CD4-positive, alpha-beta T cell treated with Interleukin-15 for 4 hours (primary cell): Measurements from ENCODE around the gene HSP90AB1.

Source experiments
- DNase-seq: peaks from one replicate; pipeline ENCODE4 v3.0.0-alpha.2; 2020; ENCODE audit warnings: low spot score

HSP90AB1 gene

GRCh38 chr6:44269178-44269920, 22.4 kb downstream of the HSP90AB1 start:
- no peak for DNase-seq

- DNase-seq, result no peak
Measured at GRCh38 chr6:44269921-44270525, 23.1 kb downstream of the HSP90AB1 start, which contains the start of gene TMEM151B. TSS of gene TMEM151B (plus strand) at chr6:44270450. CDS start at chr6:44270743, 293 bp downstream.

DNA sequence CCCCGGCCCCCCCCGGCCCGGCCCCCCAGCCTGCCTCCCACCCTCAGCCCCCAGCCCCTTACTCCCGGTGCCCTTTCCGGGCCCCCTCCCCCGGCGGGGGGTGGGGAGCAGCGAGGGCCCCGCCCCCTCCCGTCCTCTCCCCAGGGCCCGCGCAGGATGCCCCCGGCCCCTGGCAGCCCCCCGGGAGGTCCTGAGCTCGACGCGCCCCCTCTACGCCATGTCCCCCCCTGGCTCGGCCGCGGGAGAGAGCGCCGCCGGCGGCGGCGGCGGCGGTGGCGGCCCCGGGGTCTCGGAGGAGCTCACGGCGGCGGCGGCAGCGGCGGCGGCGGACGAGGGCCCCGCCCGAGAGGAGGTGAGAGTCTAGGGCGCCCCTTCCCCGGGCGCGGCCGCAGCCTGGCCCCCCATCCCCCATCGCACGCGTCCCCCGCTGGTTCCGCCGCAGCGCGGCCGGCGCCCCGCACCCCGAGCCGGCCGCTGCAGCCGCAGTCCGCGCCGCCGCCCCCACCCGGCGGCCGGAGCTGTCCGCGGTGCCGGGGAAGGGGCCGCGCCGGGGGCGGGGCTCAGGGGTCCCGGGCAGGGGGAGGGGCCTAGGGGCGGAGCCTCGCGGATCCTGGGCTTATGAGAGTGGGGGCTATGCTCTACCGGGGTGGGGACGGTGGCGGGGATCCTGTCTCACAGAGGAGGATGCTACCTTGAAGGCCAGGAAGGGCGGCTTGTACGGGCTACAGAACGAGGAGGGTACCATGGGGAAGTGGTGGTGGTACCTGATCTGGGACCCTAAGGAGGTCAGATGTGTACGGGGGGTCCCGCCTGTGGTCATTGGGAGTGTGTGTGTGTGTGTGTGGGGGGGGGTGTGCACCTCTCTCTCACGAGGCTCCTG, 23.9 kb downstream of the HSP90AB1 start:
- DNase-seq, result no peak

- no peak for DNase-seq
Measured at GRCh38 chr6:44271406-44271723, 24.5 kb downstream of the HSP90AB1 start.

DNA sequence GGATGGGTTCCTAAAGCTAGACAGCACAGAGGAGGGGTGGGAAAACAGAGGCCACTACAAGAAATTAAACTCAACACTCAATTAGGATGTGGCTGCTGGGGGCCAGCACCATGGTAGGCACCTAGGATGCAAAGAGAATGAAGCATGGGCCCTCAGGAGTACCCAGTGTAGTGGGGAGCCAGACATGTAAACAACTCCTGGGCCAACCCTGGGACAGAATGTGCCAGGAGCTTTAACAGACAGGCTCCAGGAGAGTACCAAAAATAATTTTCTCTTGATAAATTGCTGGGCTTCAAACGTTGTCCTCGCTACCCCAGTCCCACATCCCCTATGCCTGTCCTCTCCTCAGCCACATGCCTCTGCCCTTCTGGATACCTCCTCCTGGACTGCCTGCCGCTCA, 25.0 kb downstream of the HSP90AB1 start:
- DNase-seq, result no peak

GRCh38 chr6:44272529-44272928, 25.6 kb downstream of the HSP90AB1 start:
- DNase-seq, result no peak

- no peak for DNase-seq
Measured at GRCh38 chr6:44272999-44273566, 26.2 kb downstream of the HSP90AB1 start.

- DNase-seq, result no peak
Measured at GRCh38 chr6:44273617-44274016, 26.7 kb downstream of the HSP90AB1 start.

DNA sequence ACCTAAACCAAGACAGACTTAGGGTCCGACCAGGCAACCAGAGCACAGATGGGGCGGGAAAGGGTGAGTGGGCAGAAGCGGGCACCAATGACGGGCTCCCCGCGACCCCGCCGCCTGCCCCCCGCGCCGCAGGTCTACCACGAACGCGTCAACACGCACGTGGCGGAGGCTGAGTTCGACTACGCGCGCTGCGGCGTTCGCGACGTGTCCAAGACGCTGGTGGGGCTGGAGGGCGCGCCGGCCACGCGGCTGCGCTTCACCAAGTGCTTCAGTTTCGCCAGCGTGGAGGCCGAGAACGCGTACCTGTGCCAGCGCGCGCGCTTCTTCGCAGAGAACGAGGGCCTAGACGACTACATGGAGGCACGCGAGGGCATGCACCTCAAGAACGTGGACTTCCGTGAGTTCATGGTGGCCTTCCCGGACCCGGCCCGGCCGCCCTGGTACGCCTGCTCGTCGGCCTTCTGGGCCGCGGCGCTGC, 28.4 kb downstream of the HSP90AB1 start:
- DNase-seq, result no peak

DNA sequence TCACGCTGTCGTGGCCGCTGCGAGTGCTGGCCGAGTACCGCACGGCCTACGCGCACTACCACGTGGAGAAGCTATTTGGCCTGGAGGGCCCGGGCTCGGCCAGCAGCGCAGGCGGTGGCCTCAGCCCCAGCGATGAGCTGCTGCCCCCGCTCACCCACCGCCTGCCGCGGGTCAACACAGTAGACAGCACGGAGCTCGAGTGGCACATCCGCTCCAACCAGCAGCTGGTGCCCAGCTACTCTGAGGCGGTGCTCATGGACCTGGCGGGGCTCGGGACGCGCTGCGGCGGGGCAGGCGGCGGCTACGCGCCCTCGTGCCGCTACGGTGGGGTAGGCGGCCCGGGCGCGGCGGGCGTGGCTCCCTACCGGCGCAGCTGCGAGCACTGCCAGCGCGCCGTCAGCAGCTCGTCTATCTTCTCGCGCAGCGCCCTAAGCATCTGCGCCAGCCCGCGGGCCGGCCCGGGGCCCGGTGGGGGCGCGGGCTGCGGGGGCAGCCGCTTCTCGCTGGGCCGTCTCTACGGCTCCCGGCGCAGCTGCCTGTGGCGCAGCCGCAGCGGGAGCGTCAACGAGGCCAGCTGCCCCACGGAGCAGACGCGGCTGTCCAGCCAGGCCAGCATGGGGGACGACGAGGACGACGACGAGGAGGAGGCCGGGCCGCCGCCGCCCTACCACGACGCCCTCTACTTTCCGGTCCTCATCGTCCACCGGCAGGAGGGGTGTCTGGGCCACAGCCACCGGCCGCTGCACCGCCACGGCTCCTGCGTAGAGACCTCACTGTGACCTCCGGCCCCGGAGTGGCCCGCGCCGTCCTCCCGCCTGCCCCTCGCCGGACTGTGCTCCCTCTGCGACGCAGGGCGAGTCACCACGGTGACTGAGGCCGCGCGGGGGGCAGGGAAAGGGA, 29.1 kb downstream of the HSP90AB1 start:
- DNase-seq, result no peak

DNA sequence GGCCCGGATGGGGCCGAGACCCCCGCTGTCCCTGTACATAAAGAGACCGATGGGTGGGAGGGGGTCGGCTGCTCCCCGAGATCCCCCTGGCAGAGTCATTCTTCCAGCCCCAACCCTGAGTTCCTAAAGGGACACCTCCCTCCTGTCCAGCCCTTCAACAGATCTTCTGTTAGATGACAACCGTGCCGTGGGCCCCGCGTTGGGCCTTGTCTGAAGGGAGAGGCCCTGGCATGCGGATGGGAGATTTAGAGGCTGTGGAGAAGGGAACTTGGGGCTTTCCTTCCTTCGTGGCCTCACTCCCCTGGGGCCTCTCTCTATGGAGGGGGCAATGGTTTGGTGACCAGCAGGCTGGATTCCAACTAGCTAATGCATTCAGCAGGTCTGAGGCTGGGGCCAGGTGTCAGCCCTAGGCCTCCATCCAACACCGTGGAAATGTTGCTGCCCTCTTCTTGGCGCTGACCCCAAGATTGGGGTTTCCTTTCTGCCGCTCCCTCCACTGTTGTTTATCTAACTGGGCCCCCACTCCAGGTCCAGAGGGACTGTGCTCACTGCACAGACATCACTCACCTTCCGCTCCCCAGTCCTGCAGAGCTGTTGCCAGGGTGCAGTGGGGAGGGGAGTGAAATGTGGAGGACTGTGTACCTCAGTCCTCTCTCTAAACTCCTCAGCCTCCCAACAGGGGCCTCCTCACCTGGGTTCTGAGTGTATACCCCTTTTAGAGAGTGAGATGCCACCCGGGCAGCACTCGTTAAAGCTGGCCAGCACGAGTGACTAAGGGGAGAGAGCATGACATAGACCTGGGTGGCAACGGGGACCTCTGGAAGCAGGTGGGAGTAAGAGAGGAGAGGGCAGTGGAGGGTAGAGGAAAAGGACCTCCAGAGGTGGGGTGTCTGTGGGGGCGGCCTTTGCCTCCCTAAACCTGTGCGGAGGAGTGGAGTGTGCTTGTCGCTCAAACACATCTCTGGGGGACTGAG, 30.1 kb downstream of the HSP90AB1 start:
- DNase-seq, result no peak

DNA sequence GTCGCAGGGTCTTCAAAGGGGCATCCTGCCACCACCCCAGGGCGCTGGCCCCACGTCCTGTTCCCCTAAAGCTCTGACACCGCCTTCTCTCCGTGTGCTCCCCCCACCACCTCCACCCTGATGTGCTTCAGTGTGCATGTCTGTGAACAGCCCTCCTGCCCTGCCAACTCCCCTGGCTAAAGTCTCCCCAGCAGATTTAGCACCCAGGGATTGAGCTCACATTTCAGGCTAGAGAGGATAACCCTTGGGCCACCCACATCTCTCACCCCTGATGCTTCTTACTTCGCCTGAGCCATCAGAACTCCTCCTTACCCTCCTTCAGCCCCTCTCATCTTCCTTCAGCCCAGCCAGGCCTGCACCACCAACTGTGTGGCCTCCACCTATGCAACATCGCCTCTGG, 30.9 kb downstream of the HSP90AB1 start:
- no peak for DNase-seq

- DNase-seq, result no peak
Measured at GRCh38 chr6:44278315-44278714, 31.4 kb downstream of the HSP90AB1 start.

DNA sequence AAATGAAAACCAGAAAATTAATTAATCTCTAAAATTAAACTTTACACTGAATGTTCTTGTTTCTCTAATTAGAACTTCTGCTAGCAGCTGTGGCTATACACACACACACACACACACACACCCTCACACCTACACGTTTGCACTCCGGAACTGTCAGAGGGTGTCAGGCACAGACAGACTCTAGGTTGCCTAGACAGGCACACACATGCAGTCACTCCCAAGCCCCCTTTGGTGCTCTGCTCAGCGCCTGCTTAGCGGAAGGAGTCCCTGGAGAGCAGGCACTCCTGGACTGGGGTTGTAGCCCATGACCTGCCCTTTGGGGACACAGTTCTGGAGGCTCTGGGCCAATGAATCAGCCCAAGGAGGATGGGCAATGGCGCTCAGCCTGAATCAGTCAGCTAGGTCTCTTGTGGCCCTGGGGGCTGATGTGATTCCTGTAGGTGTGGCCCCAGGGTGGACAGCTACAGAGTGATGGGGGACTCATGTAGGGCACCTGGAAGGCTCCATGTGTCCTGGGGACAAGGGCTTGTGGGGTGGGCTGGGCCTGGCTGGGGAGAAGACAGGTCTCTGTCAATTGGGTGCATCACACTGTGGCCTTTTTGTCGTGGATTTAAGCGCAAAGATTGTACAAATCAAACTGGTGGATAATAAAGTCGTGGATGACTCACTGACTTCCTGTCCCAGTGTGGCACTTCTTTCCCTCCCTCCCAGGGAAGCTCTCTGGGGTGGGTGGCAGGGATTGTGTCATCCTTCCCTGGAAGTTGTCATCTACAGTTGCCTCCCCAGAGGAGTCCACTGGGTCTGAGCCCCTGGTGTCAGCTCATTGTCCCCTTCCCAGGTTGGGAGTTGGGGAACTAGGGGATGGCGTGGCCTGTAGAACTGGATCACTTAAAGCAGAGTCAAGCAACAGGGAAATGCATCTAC, 32.1 kb downstream of the HSP90AB1 start:
- DNase-seq, result no peak

- no peak for DNase-seq
Measured at GRCh38 chr6:44284121-44284520, 37.2 kb downstream of the HSP90AB1 start.

DNA sequence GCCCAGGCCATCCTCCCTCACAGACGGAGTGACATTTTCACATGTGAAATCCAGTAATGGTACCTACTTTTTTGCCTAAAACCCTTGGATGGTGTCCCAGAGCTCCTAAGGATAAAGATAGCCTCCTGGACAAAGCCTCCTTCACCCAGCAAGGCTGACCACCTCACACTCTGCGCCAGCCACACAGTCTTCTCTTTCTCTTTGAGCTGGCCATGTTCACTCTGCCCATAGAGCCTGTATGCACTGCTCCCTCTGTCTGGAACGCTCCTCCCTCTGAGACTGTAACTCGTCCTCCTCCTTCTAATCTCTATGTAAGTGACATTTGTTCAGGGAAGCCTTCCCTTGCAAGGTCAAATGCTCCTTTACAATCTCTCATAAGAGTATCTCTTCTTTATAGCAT, 38.0 kb downstream of the HSP90AB1 start:
- no peak for DNase-seq

GRCh38 chr6:44285552-44286284, 38.8 kb downstream of the HSP90AB1 start:
- DNase-seq, result no peak

DNA sequence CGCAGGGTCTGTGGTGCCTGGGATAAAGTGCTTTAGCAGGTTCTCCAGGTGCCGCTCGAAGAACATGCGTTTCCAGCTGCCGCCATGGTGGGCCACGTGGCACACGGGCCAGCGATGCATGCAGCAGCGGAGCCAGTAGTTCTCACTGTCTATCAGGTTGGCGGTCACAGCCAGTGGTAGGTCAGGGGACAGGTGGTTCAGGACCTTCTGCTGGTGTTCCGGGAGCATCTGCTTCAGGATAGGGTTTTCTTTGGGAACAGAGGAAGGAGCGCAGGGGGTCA, 39.3 kb downstream of the HSP90AB1 start:
- no peak for DNase-seq

GRCh38 chr6:44286747-44287146, 39.8 kb downstream of the HSP90AB1 start:
- no peak for DNase-seq
